Measurements from ENCODE around the gene SNX1. TPM values are rescaled to one million over a fixed set of nuclear protein-coding genes. Genes with fewer than 3 reads are reported as not detected.

SNX1 gene
- total and polyA plus RNA-seq, 10 of the 15 experiments (the other 5 are each of a cell fraction or from before 2014, with no cell fraction given), result 17.8 to 115 (median 96.3) TPM

GRCh38 chr15:64144565-64145281, 48.9 kb downstream of the SNX1 start (continued):
- TF ChIP-seq, protein P1, sequence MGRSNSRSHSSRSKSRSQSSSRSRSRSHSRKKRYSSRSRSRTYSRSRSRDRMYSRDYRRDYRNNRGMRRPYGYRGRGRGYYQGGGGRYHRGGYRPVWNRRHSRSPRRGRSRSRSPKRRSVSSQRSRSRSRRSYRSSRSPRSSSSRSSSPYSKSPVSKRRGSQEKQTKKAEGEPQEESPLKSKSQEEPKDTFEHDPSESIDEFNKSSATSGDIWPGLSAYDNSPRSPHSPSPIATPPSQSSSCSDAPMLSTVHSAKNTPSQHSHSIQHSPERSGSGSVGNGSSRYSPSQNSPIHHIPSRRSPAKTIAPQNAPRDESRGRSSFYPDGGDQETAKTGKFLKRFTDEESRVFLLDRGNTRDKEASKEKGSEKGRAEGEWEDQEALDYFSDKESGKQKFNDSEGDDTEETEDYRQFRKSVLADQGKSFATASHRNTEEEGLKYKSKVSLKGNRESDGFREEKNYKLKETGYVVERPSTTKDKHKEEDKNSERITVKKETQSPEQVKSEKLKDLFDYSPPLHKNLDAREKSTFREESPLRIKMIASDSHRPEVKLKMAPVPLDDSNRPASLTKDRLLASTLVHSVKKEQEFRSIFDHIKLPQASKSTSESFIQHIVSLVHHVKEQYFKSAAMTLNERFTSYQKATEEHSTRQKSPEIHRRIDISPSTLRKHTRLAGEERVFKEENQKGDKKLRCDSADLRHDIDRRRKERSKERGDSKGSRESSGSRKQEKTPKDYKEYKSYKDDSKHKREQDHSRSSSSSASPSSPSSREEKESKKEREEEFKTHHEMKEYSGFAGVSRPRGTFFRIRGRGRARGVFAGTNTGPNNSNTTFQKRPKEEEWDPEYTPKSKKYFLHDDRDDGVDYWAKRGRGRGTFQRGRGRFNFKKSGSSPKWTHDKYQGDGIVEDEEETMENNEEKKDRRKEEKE (IDR thresholded peaks at IDR 0.05), result no peak
- TF ChIP-seq, protein P2, sequence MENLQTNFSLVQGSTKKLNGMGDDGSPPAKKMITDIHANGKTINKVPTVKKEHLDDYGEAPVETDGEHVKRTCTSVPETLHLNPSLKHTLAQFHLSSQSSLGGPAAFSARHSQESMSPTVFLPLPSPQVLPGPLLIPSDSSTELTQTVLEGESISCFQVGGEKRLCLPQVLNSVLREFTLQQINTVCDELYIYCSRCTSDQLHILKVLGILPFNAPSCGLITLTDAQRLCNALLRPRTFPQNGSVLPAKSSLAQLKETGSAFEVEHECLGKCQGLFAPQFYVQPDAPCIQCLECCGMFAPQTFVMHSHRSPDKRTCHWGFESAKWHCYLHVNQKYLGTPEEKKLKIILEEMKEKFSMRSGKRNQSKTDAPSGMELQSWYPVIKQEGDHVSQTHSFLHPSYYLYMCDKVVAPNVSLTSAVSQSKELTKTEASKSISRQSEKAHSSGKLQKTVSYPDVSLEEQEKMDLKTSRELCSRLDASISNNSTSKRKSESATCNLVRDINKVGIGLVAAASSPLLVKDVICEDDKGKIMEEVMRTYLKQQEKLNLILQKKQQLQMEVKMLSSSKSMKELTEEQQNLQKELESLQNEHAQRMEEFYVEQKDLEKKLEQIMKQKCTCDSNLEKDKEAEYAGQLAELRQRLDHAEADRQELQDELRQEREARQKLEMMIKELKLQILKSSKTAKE (IDR thresholded peaks at IDR 0.05; ENCODE audit: low read depth, poor library complexity, severe bottlenecking), result peak; percentile 81
- TF ChIP-seq, protein P3, sequence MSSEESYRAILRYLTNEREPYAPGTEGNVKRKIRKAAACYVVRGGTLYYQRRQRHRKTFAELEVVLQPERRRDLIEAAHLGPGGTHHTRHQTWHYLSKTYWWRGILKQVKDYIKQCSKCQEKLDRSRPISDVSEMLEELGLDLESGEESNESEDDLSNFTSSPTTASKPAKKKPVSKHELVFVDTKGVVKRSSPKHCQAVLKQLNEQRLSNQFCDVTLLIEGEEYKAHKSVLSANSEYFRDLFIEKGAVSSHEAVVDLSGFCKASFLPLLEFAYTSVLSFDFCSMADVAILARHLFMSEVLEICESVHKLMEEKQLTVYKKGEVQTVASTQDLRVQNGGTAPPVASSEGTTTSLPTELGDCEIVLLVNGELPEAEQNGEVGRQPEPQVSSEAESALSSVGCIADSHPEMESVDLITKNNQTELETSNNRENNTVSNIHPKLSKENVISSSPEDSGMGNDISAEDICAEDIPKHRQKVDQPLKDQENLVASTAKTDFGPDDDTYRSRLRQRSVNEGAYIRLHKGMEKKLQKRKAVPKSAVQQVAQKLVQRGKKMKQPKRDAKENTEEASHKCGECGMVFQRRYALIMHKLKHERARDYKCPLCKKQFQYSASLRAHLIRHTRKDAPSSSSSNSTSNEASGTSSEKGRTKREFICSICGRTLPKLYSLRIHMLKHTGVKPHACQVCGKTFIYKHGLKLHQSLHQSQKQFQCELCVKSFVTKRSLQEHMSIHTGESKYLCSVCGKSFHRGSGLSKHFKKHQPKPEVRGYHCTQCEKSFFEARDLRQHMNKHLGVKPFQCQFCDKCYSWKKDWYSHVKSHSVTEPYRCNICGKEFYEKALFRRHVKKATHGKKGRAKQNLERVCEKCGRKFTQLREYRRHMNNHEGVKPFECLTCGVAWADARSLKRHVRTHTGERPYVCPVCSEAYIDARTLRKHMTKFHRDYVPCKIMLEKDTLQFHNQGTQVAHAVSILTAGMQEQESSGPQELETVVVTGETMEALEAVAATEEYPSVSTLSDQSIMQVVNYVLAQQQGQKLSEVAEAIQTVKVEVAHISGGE (CRISPR knock-in tag; IDR thresholded peaks at IDR 0.05), result no peak
- no peak for TF ChIP-seq TCF3 (IDR thresholded peaks at IDR 0.05; ENCODE audit: borderline replicate concordance, insufficient read depth, low read depth, low read length)
- TF ChIP-seq EP300 (IDR thresholded peaks at IDR 0.05; ENCODE audit: borderline replicate concordance in 1 of 2, control insufficient read depth in 1 of 2, low read depth in 2 of 2, low read length in 2 of 2), result peak in 1 of 2 experiments; percentile 49; a peak in 2 of 4 replicates
- TF ChIP-seq ZNF24 (IDR thresholded peaks at IDR 0.05), result no peak
- no peak for TF ChIP-seq YBX1 (IDR thresholded peaks at IDR 0.05)
- TF ChIP-seq RUNX3 (IDR thresholded peaks at IDR 0.05; ENCODE audit: low read length), result peak; percentile 77
- no peak for TF ChIP-seq WRNIP1 (IDR thresholded peaks at IDR 0.05; ENCODE audit: borderline replicate concordance, low read depth, low read length)
- TF ChIP-seq MEF2A (IDR thresholded peaks at IDR 0.05; ENCODE audit: insufficient read depth, low read depth, low read length), result no peak
- TF ChIP-seq EZH2 (IDR thresholded peaks at IDR 0.05; ENCODE audit: borderline replicate concordance, control insufficient read depth, low read depth, low read length), result no peak
- no peak for TF ChIP-seq TCF7 (IDR thresholded peaks at IDR 0.05; ENCODE audit: borderline replicate concordance)
- TF ChIP-seq RBBP5 (conservative IDR thresholded peaks at IDR 0.05), result no peak
- TF ChIP-seq MAX (IDR thresholded peaks at IDR 0.05; ENCODE audit: low read depth, low read length), result no peak
- TF ChIP-seq RELB (IDR thresholded peaks at IDR 0.05; ENCODE audit: low read depth), result peak; percentile 49; the same call in 1 of the 2 replicates
- peak; percentile 83 for TF ChIP-seq JUNB (IDR thresholded peaks at IDR 0.05)
- peak; percentile 38 for TF ChIP-seq SMARCA5 (IDR thresholded peaks at IDR 0.05)

Data from GM12878 (cell line).